ENCODE data around the gene DPY19L1. TPM values are rescaled to one million over a fixed set of nuclear protein-coding genes. Genes with fewer than 3 reads are reported as not detected.

DPY19L1 gene
- total RNA-seq, 1 experiment from 2014 or later, result 14.3 TPM

GRCh38 chr7:35025369-35025870 lies 11.9 kb downstream of the DPY19L1 start:
- no peak overlapping the region for H3K56ac ChIP-seq (ENCODE audit: insufficient read length, low read depth, low read length)
- no peak overlapping the region for H3K4me3 Mint-ChIP-seq
- no peaks in the 10 kb centered on the region for H3K27me3 Mint-ChIP-seq (ENCODE audit: low read depth)
- no peak overlapping the region for H2BK20ac ChIP-seq (ENCODE audit: low read depth, low read length, poor library complexity, severe bottlenecking)
- TF ChIP-seq, protein P1, sequence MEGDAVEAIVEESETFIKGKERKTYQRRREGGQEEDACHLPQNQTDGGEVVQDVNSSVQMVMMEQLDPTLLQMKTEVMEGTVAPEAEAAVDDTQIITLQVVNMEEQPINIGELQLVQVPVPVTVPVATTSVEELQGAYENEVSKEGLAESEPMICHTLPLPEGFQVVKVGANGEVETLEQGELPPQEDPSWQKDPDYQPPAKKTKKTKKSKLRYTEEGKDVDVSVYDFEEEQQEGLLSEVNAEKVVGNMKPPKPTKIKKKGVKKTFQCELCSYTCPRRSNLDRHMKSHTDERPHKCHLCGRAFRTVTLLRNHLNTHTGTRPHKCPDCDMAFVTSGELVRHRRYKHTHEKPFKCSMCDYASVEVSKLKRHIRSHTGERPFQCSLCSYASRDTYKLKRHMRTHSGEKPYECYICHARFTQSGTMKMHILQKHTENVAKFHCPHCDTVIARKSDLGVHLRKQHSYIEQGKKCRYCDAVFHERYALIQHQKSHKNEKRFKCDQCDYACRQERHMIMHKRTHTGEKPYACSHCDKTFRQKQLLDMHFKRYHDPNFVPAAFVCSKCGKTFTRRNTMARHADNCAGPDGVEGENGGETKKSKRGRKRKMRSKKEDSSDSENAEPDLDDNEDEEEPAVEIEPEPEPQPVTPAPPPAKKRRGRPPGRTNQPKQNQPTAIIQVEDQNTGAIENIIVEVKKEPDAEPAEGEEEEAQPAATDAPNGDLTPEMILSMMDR (conservative IDR thresholded peaks at IDR 0.05), result no peak
- H4K5ac ChIP-seq (ENCODE audit: insufficient read length, low read depth, low read length), result no peak overlapping the region
- H3K18ac ChIP-seq (ENCODE audit: insufficient read length, low read depth, low read length), result no peak overlapping the region
- H3K4me1 ChIP-seq (ENCODE audit: insufficient read depth, low read length), result no peaks in the 10 kb centered on the region; the same call in 1 of the 2 replicates
- DNase-seq, result no peak
- H4K91ac ChIP-seq (ENCODE audit: insufficient read length, low read depth, low read length), result no peak overlapping the region
- no peak overlapping the region for H2BK15ac ChIP-seq (ENCODE audit: low read depth, low read length)
- H3K4me1 Mint-ChIP-seq, result peaks cover 26 to 30% of the 10 kb centered on the region in 2 experiments
- no peak overlapping the region for H2BK12ac ChIP-seq (ENCODE audit: insufficient read length, low read depth, low read length)
- no peaks in the 10 kb centered on the region for H3K9me3 ChIP-seq (ENCODE audit: control insufficient read depth, low read depth, low read length)
- H3K9ac ChIP-seq (ENCODE audit: extremely low read depth, insufficient read length, low read length), result no peak overlapping the region
- H3K23ac ChIP-seq (ENCODE audit: insufficient read length, low read depth, low read length), result no peak overlapping the region
- H3K27ac Mint-ChIP-seq, result 0 out of 7 replicates have a peak overlapping the region, but pooled peaks of 1 of the 3 experiments have one; percentile 25
- H3K27me3 ChIP-seq (ENCODE audit: insufficient read depth, low read length), result no peaks in the 10 kb centered on the region
- no peaks in the 10 kb centered on the region; the same call in 1 of the 2 replicates for H3K79me2 ChIP-seq (ENCODE audit: insufficient read depth, low read length)
- H3K36me3 Mint-ChIP-seq (ENCODE audit: insufficient read depth in 1 of 3, low read depth in 3 of 3), result peaks cover 0 to 3% (median 0%) of the 10 kb centered on the region in 3 experiments; a peak in 3 of 7 replicates
- no peaks in the 10 kb centered on the region for H3K79me1 ChIP-seq (ENCODE audit: insufficient read depth, low read depth, low read length, poor library complexity, severe bottlenecking)
- H3K4me2 ChIP-seq (ENCODE audit: insufficient read depth, insufficient read length, low read length), result no peak overlapping the region
- WGBS (ENCODE audit: extremely low coverage, insufficient read length, low lambda C conversion rate), result no CpG with 5 or more reads among the region's 1 CpG
- no peaks in the 10 kb centered on the region for H3K9me3 Mint-ChIP-seq
- no peak overlapping the region for H3K4ac ChIP-seq (ENCODE audit: low read depth, low read length)
- no peak overlapping the region for H2AFZ ChIP-seq (ENCODE audit: low read length)
- H3K14ac ChIP-seq (ENCODE audit: insufficient read depth, low read length), result no peak overlapping the region
- no peak overlapping the region for H2BK120ac ChIP-seq (ENCODE audit: low read depth, low read length, poor library complexity, severe bottlenecking)
- H4K20me1 ChIP-seq (ENCODE audit: control insufficient read depth, insufficient read depth, insufficient read length), result no peaks in the 10 kb centered on the region
- no peak overlapping the region for H3K27ac ChIP-seq (ENCODE audit: insufficient read length, low read depth, low read length)
- H4K8ac ChIP-seq (replicated peaks; ENCODE audit: insufficient read length, low read depth, low read length), result no peak overlapping the region
- no peak overlapping the region for H3T11ph ChIP-seq (ENCODE audit: low read length)
- no peak overlapping the region for H2BK5ac ChIP-seq (ENCODE audit: insufficient read length, low read length)
- no peaks in the 10 kb centered on the region for H3K23me2 ChIP-seq (ENCODE audit: insufficient read length, low read depth, low read length, poor library complexity, severe bottlenecking)
- no peak overlapping the region for H2AK5ac ChIP-seq (ENCODE audit: insufficient read length, low read length)

Measured in H9 (cell line).